ENCODE measurements around the gene SLC12A8. TPM values are rescaled to one million over a fixed set of nuclear protein-coding genes. Genes with fewer than 3 reads are reported as not detected.

SLC12A8 gene
- total RNA-seq, 1 experiment from 2014 or later: 30.7 TPM

GRCh38 chr3:125045965-125046364 lies 166.6 kb downstream of the SLC12A8 start:
- no peak for TF ChIP-seq EZH2 (IDR thresholded peaks at IDR 0.05; ENCODE audit: low read depth)
- TF ChIP-seq, protein P1, sequence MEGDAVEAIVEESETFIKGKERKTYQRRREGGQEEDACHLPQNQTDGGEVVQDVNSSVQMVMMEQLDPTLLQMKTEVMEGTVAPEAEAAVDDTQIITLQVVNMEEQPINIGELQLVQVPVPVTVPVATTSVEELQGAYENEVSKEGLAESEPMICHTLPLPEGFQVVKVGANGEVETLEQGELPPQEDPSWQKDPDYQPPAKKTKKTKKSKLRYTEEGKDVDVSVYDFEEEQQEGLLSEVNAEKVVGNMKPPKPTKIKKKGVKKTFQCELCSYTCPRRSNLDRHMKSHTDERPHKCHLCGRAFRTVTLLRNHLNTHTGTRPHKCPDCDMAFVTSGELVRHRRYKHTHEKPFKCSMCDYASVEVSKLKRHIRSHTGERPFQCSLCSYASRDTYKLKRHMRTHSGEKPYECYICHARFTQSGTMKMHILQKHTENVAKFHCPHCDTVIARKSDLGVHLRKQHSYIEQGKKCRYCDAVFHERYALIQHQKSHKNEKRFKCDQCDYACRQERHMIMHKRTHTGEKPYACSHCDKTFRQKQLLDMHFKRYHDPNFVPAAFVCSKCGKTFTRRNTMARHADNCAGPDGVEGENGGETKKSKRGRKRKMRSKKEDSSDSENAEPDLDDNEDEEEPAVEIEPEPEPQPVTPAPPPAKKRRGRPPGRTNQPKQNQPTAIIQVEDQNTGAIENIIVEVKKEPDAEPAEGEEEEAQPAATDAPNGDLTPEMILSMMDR (conservative IDR thresholded peaks at IDR 0.05): no peak
- no peaks in the 10 kb centered on the region for H3K36me3 ChIP-seq (ENCODE audit: low read depth)
- ChIA-PET CTCF (interaction anchor here (0.7 kb wide), 1 partner anchor 37 kb away, joined by 3 read pairs; no protein-coding TSS in a partner anchor), POLR2A (ENCODE audit: unreplicated experiment) (no interaction called here)
- H3F3A ChIP-seq (ENCODE audit: insufficient read depth, low read depth): no peaks in the 10 kb centered on the region
- no peaks in the 10 kb centered on the region; the same call in 1 of the 2 replicates for H3K9me2 ChIP-seq (ENCODE audit: insufficient read depth)
- no peak overlapping the region for H2AFZ ChIP-seq
- no peaks in the 10 kb centered on the region for H3K9me3 ChIP-seq (ENCODE audit: insufficient read depth, low read depth)
- no peaks in the 10 kb centered on the region for H3K79me2 ChIP-seq (ENCODE audit: low read depth)
- H3K4me1 ChIP-seq (replicated peaks; ENCODE audit: insufficient read depth): no peaks in the 10 kb centered on the region
- intact Hi-C loops (cut with micrococcal nuclease; ENCODE audit: unreplicated experiment): no loop called here
- H3K4me3 ChIP-seq: no peak overlapping the region
- DNase-seq: no peak
- H3K27me3 ChIP-seq (ENCODE audit: insufficient read depth, low read depth): no peaks in the 10 kb centered on the region
- H3K4me2 ChIP-seq: no peak overlapping the region
- no peaks in the 10 kb centered on the region for H4K20me1 ChIP-seq (ENCODE audit: insufficient read depth)
- BruUV-seq (replicated peaks): no TSS peak
- H3K27ac ChIP-seq: no peak overlapping the region

GRCh38 chr3:125045194-125045593 lies 167.4 kb downstream of the SLC12A8 start:
- Histone ChIP-seq H3K9me3 (ENCODE audit: insufficient read depth, low read depth) (no peaks in the 10 kb centered on the region), H3K79me2 (ENCODE audit: low read depth) (no peaks in the 10 kb centered on the region), H3K4me3 (no peak overlapping the region), H3K27me3 (ENCODE audit: insufficient read depth, low read depth) (no peaks in the 10 kb centered on the region), H3K27ac (no peak overlapping the region), H3K36me3 (ENCODE audit: low read depth) (no peaks in the 10 kb centered on the region), H3K4me2 (no peak overlapping the region), H2AFZ (no peak overlapping the region), H3F3A (ENCODE audit: insufficient read depth, low read depth) (no peaks in the 10 kb centered on the region), H3K9me2 (ENCODE audit: insufficient read depth) (no peaks in the 10 kb centered on the region; the same call in 1 of the 2 replicates), H4K20me1 (ENCODE audit: insufficient read depth) (no peaks in the 10 kb centered on the region), H3K4me1 (replicated peaks; ENCODE audit: insufficient read depth) (no peaks in the 10 kb centered on the region)
- TF ChIP-seq, protein P1 (conservative IDR thresholded peaks at IDR 0.05): no peak
- no peak for TF ChIP-seq EZH2 (IDR thresholded peaks at IDR 0.05; ENCODE audit: low read depth)
- ChIA-PET POLR2A (ENCODE audit: unreplicated experiment) (interaction anchor here (0.6 kb wide), 1 partner anchor 1240 kb away, joined by 3 read pairs; no protein-coding TSS in a partner anchor), CTCF (no interaction called here)
- intact Hi-C loops (cut with micrococcal nuclease; ENCODE audit: unreplicated experiment): no loop called here
- BruUV-seq (replicated peaks): no TSS peak
- DNase-seq: no peak

DNA sequence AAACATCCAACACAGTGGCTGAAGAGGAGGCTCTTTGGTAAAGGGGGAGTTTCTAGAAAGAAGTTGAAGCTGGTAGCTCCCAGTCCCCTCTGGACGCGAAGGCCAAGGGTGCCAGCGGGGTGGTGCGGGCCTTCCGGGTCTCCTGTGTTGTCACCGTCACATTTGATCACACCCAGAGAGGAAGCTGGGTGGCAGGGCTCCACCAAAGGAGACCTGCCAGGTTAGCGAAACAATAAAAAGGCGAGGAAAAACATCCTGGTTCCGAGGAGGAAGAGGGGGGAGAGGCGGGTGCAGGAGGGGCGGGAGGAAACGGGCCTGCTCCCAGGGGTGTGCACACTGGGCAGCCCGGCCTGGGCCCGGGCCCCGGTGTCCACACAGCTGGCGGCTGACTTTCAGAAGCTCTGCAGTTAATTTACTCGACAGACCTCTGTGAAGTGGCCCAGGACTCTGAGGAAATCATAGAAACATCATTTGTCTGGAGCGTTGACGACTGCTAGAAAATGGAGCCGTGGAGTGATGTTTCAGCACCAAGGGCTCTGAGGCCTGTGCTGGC lies 168.9 kb downstream of the SLC12A8 start:
- DNase-seq: no peak
- Histone ChIP-seq H3K4me2 (no peak overlapping the region), H3K4me1 (replicated peaks; ENCODE audit: insufficient read depth) (no peaks in the 10 kb centered on the region), H3K9me3 (ENCODE audit: insufficient read depth, low read depth) (no peaks in the 10 kb centered on the region), H3K27ac (no peak overlapping the region), H3F3A (ENCODE audit: insufficient read depth, low read depth) (no peaks in the 10 kb centered on the region), H3K4me3 (no peak overlapping the region), H3K27me3 (ENCODE audit: insufficient read depth, low read depth) (no peaks in the 10 kb centered on the region), H3K9me2 (ENCODE audit: insufficient read depth) (no peaks in the 10 kb centered on the region; the same call in 1 of the 2 replicates), H2AFZ (no peak overlapping the region), H3K36me3 (ENCODE audit: low read depth) (no peaks in the 10 kb centered on the region), H4K20me1 (ENCODE audit: insufficient read depth) (no peaks in the 10 kb centered on the region), H3K79me2 (ENCODE audit: low read depth) (no peaks in the 10 kb centered on the region)
- ChIA-PET POLR2A (ENCODE audit: unreplicated experiment) (no interaction called here), CTCF (no interaction called here)
- TF ChIP-seq EZH2 (IDR thresholded peaks at IDR 0.05; ENCODE audit: low read depth): no peak
- TF ChIP-seq, protein P1 (conservative IDR thresholded peaks at IDR 0.05): no peak
- intact Hi-C loops (cut with micrococcal nuclease; ENCODE audit: unreplicated experiment): no loop called here
- BruUV-seq (replicated peaks): no TSS peak

Data from PC-9 (cell line).